ENCODE measurements around the gene GPR39. TPM values are rescaled to one million over a fixed set of nuclear protein-coding genes. Genes with fewer than 3 reads are reported as not detected.

The GPR39 gene
- total RNA-seq, 1 experiment from 2014 or later, result 20.9 TPM

- ChIA-PET CTCF (no interaction called here), POLR2A (ENCODE audit: unreplicated experiment) (no interaction called here)
- no peaks in the 10 kb centered on the region for H3F3A ChIP-seq (ENCODE audit: insufficient read depth, low read depth)
- peaks cover 15% of the 10 kb centered on the region; the same call in 1 of the 2 replicates for H3K79me2 ChIP-seq (ENCODE audit: low read depth)
- H2AFZ ChIP-seq, result no peak overlapping the region
- H3K4me1 ChIP-seq (replicated peaks; ENCODE audit: insufficient read depth), result no peaks in the 10 kb centered on the region
- no peak overlapping the region for H3K27ac ChIP-seq
- 0 out of 2 replicates have a peak, but pooled peaks cover 4% of the 10 kb centered on the region for H3K36me3 ChIP-seq (ENCODE audit: low read depth)
- H3K4me2 ChIP-seq, result no peak overlapping the region
- no peaks in the 10 kb centered on the region; the same call in 1 of the 2 replicates for H4K20me1 ChIP-seq (ENCODE audit: insufficient read depth)
- no peaks in the 10 kb centered on the region for H3K9me2 ChIP-seq (ENCODE audit: insufficient read depth)
- H3K4me3 ChIP-seq, result no peak overlapping the region
- no peak for TF ChIP-seq EZH2 (IDR thresholded peaks at IDR 0.05; ENCODE audit: low read depth)
- intact Hi-C loops (cut with micrococcal nuclease; ENCODE audit: unreplicated experiment), result no loop called here
- no peaks in the 10 kb centered on the region for H3K9me3 ChIP-seq (ENCODE audit: insufficient read depth, low read depth)
- DNase-seq, result no peak
- H3K27me3 ChIP-seq (ENCODE audit: insufficient read depth, low read depth), result no peaks in the 10 kb centered on the region
- BruUV-seq (replicated peaks), result no TSS peak
These were observed 181.2 kb downstream of the GPR39 start for GRCh38 chr2:132597831-132598230.

- Histone ChIP-seq H3K4me1 (replicated peaks; ENCODE audit: insufficient read depth) (no peaks in the 10 kb centered on the region), H3K9me2 (ENCODE audit: insufficient read depth) (no peaks in the 10 kb centered on the region), H3F3A (ENCODE audit: insufficient read depth, low read depth) (no peaks in the 10 kb centered on the region), H3K27ac (no peak overlapping the region), H3K79me2 (ENCODE audit: low read depth) (peaks cover 20% of the 10 kb centered on the region), H3K27me3 (ENCODE audit: insufficient read depth, low read depth) (no peaks in the 10 kb centered on the region), H3K4me2 (no peak overlapping the region), H3K36me3 (ENCODE audit: low read depth) (0 out of 2 replicates have a peak, but pooled peaks cover 2% of the 10 kb centered on the region), H3K9me3 (ENCODE audit: insufficient read depth, low read depth) (no peaks in the 10 kb centered on the region), H3K4me3 (no peak overlapping the region), H4K20me1 (ENCODE audit: insufficient read depth) (no peaks in the 10 kb centered on the region; the same call in 1 of the 2 replicates), H2AFZ (no peak overlapping the region)
- DNase-seq, result no peak
- no TSS peak for BruUV-seq (replicated peaks)
- TF ChIP-seq EZH2 (IDR thresholded peaks at IDR 0.05; ENCODE audit: low read depth), result no peak
- TF ChIP-seq, protein P1, sequence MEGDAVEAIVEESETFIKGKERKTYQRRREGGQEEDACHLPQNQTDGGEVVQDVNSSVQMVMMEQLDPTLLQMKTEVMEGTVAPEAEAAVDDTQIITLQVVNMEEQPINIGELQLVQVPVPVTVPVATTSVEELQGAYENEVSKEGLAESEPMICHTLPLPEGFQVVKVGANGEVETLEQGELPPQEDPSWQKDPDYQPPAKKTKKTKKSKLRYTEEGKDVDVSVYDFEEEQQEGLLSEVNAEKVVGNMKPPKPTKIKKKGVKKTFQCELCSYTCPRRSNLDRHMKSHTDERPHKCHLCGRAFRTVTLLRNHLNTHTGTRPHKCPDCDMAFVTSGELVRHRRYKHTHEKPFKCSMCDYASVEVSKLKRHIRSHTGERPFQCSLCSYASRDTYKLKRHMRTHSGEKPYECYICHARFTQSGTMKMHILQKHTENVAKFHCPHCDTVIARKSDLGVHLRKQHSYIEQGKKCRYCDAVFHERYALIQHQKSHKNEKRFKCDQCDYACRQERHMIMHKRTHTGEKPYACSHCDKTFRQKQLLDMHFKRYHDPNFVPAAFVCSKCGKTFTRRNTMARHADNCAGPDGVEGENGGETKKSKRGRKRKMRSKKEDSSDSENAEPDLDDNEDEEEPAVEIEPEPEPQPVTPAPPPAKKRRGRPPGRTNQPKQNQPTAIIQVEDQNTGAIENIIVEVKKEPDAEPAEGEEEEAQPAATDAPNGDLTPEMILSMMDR (conservative IDR thresholded peaks at IDR 0.05), result no peak
- intact Hi-C loops (cut with micrococcal nuclease; ENCODE audit: unreplicated experiment), result no loop called here
- ChIA-PET CTCF (no interaction called here), POLR2A (ENCODE audit: unreplicated experiment) (no interaction called here)
These were observed 181.9 kb downstream of the GPR39 start for GRCh38 chr2:132598536-132598935.

- Histone ChIP-seq H3K9me2 (ENCODE audit: insufficient read depth) (no peaks in the 10 kb centered on the region), H3K9me3 (ENCODE audit: insufficient read depth, low read depth) (no peaks in the 10 kb centered on the region), H3K4me1 (replicated peaks; ENCODE audit: insufficient read depth) (no peaks in the 10 kb centered on the region), H3F3A (ENCODE audit: insufficient read depth, low read depth) (no peaks in the 10 kb centered on the region), H3K4me2 (no peak overlapping the region), H3K27me3 (ENCODE audit: insufficient read depth, low read depth) (no peaks in the 10 kb centered on the region), H3K27ac (no peak overlapping the region), H3K36me3 (ENCODE audit: low read depth) (no peaks in the 10 kb centered on the region), H3K4me3 (no peak overlapping the region), H2AFZ (no peak overlapping the region), H4K20me1 (ENCODE audit: insufficient read depth) (no peaks in the 10 kb centered on the region; the same call in 1 of the 2 replicates), H3K79me2 (ENCODE audit: low read depth) (peaks cover 14% of the 10 kb centered on the region)
- TF ChIP-seq EZH2 (IDR thresholded peaks at IDR 0.05; ENCODE audit: low read depth), result no peak
- TF ChIP-seq, protein P1 (conservative IDR thresholded peaks at IDR 0.05), result no peak
- no peak for DNase-seq
- no TSS peak for BruUV-seq (replicated peaks)
- intact Hi-C loops (cut with micrococcal nuclease; ENCODE audit: unreplicated experiment), result no loop called here
- ChIA-PET POLR2A (ENCODE audit: unreplicated experiment) (no interaction called here), CTCF (no interaction called here)
These were observed 183.0 kb downstream of the GPR39 start for GRCh38 chr2:132599556-132599955.

- no peaks in the 10 kb centered on the region for H3K4me1 ChIP-seq (replicated peaks; ENCODE audit: insufficient read depth)
- peaks cover 12% of the 10 kb centered on the region for H4K20me1 ChIP-seq (ENCODE audit: insufficient read depth)
- H3K27ac ChIP-seq, result no peak overlapping the region
- ChIA-PET CTCF (no interaction called here), POLR2A (ENCODE audit: unreplicated experiment) (no interaction called here)
- no TSS peak for BruUV-seq (replicated peaks)
- no peaks in the 10 kb centered on the region for H3K27me3 ChIP-seq (ENCODE audit: insufficient read depth, low read depth)
- intact Hi-C loops (cut with micrococcal nuclease; ENCODE audit: unreplicated experiment), result no loop called here
- no peak overlapping the region for H3K4me3 ChIP-seq
- peaks cover 6% of the 10 kb centered on the region for H3K79me2 ChIP-seq (ENCODE audit: low read depth)
- H3K9me2 ChIP-seq (ENCODE audit: insufficient read depth), result no peaks in the 10 kb centered on the region
- H3K36me3 ChIP-seq (ENCODE audit: low read depth), result no peaks in the 10 kb centered on the region
- DNase-seq, result no peak
- no peak for TF ChIP-seq EZH2 (IDR thresholded peaks at IDR 0.05; ENCODE audit: low read depth)
- TF ChIP-seq, protein P1 (conservative IDR thresholded peaks at IDR 0.05), result no peak
- no peak overlapping the region for H2AFZ ChIP-seq
- H3K9me3 ChIP-seq (ENCODE audit: insufficient read depth, low read depth), result no peaks in the 10 kb centered on the region
- H3K4me2 ChIP-seq, result no peak overlapping the region
- H3F3A ChIP-seq (ENCODE audit: insufficient read depth, low read depth), result no peaks in the 10 kb centered on the region
These were observed 188.0 kb downstream of the GPR39 start for GRCh38 chr2:132604561-132604960.
